Activated T-helper 17 cell treated with anti-CD3 and anti-CD28 coated beads, Interleukin-2, amount 50 U/mL, for 72 hours (primary cell): ENCODE results near the gene NR5A2. TPM values are rescaled to one million over a fixed set of nuclear protein-coding genes. Genes with fewer than 3 reads are reported as not detected.

Experiments used
- ATAC-seq: fragments of 150-1000 bp; cut with Tn5 transposase; replicated peaks from 2 replicates; pipeline ENCODE4 v1.10.0; 2021; ENCODE audit warnings: mild to moderate bottlenecking, moderate library complexity
- H3K27ac Mint-ChIP-seq: one replicate; pipeline ENCODE4 v1.8.0; 2022; ENCODE audit warnings: mixed read lengths
- H3K27me3 Mint-ChIP-seq: one replicate; pipeline ENCODE4 v1.8.0; 2022; ENCODE audit warnings: mixed read lengths
- H3K36me3 Mint-ChIP-seq: one replicate; pipeline ENCODE4 v1.8.0; 2022; ENCODE audit warnings: low read depth, mild to moderate bottlenecking, mixed read lengths
- H3K4me1 Mint-ChIP-seq: one replicate; pipeline ENCODE4 v1.8.0; 2022; ENCODE audit warnings: mixed read lengths
- H3K4me3 Mint-ChIP-seq: one replicate; pipeline ENCODE4 v1.8.0; 2022; ENCODE audit warnings: mild to moderate bottlenecking, mixed read lengths
- H3K9me3 Mint-ChIP-seq: one replicate; pipeline ENCODE4 v1.8.0; 2022; ENCODE audit warnings: mixed read lengths
- total RNA-seq, 2 donors: library from RNA; stranded (reverse); gene quantifications; one replicate each; pipeline ENCODE4 v1.2.3, GENCODE V29; 2022

Gene NR5A2
- under 1 TPM in 1 of 2 donors, not detected in 1; 0.13 TPM for total RNA-seq

GRCh38 chr1:200027264-200027823 lies at the start of gene NR5A2:
Gene NR5A2 (plus strand): TSS chr1:200027710. CDS start chr1:200027848, 138 bp downstream.
- Mint-ChIP-seq H3K36me3 (no peaks in the 10 kb centered on the region), H3K4me3 (peak within 1 kb of the TSS; percentile 61), H3K27ac (no peak within 1 kb of the TSS), H3K4me1 (no peaks in the 10 kb centered on the region), H3K27me3 (peaks cover 39% of the 10 kb centered on the region), H3K9me3 (no peaks in the 10 kb centered on the region)
- ATAC-seq, result no peak

GRCh38 chr1:199978408-199978940 lies 49.0 kb upstream of the NR5A2 start:
- Mint-ChIP-seq H3K36me3 (no peaks in the 10 kb centered on the region), H3K27ac (no peak overlapping the region), H3K27me3 (peaks cover 15% of the 10 kb centered on the region), H3K4me1 (no peaks in the 10 kb centered on the region), H3K4me3 (no peak overlapping the region), H3K9me3 (no peaks in the 10 kb centered on the region)
- no peak for ATAC-seq

GRCh38 chr1:199979071-199979470 lies 48.4 kb upstream of the NR5A2 start:
- H3K27me3 Mint-ChIP-seq, result peaks cover 12% of the 10 kb centered on the region
- no peaks in the 10 kb centered on the region for H3K4me1 Mint-ChIP-seq
- H3K9me3 Mint-ChIP-seq, result no peaks in the 10 kb centered on the region
- H3K27ac Mint-ChIP-seq, result no peak overlapping the region
- no peak overlapping the region for H3K4me3 Mint-ChIP-seq
- no peak for ATAC-seq
- no peaks in the 10 kb centered on the region for H3K36me3 Mint-ChIP-seq

- Mint-ChIP-seq H3K27ac (no peak overlapping the region), H3K36me3 (no peaks in the 10 kb centered on the region), H3K9me3 (no peaks in the 10 kb centered on the region), H3K27me3 (peaks cover 5% of the 10 kb centered on the region), H3K4me3 (no peak overlapping the region), H3K4me1 (no peaks in the 10 kb centered on the region)
- ATAC-seq, result no peak
Observed at GRCh38 chr1:199981584-199981983, 45.9 kb upstream of the NR5A2 start.

- no peak overlapping the region for H3K4me3 Mint-ChIP-seq
- H3K36me3 Mint-ChIP-seq, result no peaks in the 10 kb centered on the region
- H3K27ac Mint-ChIP-seq, result no peak overlapping the region
- no peak for ATAC-seq
- H3K9me3 Mint-ChIP-seq, result no peaks in the 10 kb centered on the region
- H3K27me3 Mint-ChIP-seq, result no peaks in the 10 kb centered on the region
- no peaks in the 10 kb centered on the region for H3K4me1 Mint-ChIP-seq
Observed at GRCh38 chr1:199982606-199983005, 44.9 kb upstream of the NR5A2 start.

DNA sequence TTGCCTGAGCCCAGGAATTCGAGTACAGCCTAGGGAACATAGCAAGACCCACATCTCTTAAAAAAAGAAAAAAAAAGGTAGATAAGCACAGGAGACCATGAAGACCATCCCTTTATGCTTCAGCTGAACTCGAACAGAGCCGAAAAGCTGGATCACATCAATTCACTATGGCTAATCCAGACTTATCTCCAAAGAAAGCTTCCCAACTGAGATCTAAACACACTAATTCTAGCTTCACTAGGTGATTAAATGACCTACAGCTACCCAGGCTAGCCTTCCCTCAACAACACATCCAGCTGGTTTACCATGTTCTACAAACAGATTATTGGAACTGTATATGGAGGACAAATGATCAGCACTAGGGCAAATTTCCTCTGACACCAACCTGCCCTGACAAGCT lies 44.0 kb upstream of the NR5A2 start:
- H3K27ac Mint-ChIP-seq, result no peak overlapping the region

GRCh38 chr1:199995096-199995685 lies 32.3 kb upstream of the NR5A2 start:
- Mint-ChIP-seq H3K36me3 (no peaks in the 10 kb centered on the region), H3K27ac (no peak overlapping the region), H3K4me1 (no peaks in the 10 kb centered on the region), H3K27me3 (peaks cover 3% of the 10 kb centered on the region), H3K4me3 (no peak overlapping the region), H3K9me3 (no peaks in the 10 kb centered on the region)
- ATAC-seq, result no peak

More for the DNA sequence above, 44.0 kb upstream of the NR5A2 start:
- no peaks in the 10 kb centered on the region for H3K9me3 Mint-ChIP-seq
- no peaks in the 10 kb centered on the region for H3K4me1 Mint-ChIP-seq
- ATAC-seq, result no peak
- H3K27me3 Mint-ChIP-seq, result no peaks in the 10 kb centered on the region
- no peak overlapping the region for H3K4me3 Mint-ChIP-seq
- no peaks in the 10 kb centered on the region for H3K36me3 Mint-ChIP-seq

DNA sequence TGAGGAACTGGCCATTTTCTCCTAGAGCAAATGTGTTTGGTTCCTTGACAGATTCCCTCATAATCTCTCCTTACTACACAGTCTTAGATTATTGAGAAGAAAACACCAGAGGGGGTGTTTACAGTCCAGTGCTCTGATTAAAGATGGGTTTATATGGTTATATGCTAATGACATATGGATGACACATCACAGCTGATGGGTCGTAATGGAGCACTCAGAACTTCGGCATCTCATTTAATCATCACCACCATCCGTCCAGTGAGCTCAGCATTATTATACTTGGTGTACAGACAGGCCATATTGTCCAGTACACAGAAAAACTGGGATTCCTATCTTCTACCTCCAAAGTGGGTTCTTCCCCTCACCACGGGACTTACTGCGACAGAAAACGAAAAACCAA lies 22.3 kb upstream of the NR5A2 start:
- H3K9me3 Mint-ChIP-seq, result no peaks in the 10 kb centered on the region
- no peaks in the 10 kb centered on the region for H3K27me3 Mint-ChIP-seq
- ATAC-seq, result no peak
- no peak overlapping the region for H3K4me3 Mint-ChIP-seq
- H3K27ac Mint-ChIP-seq, result no peak overlapping the region
- H3K4me1 Mint-ChIP-seq, result no peaks in the 10 kb centered on the region
- no peaks in the 10 kb centered on the region for H3K36me3 Mint-ChIP-seq

GRCh38 chr1:200006711-200007110 lies 20.8 kb upstream of the NR5A2 start:
- ATAC-seq, result no peak
- H3K36me3 Mint-ChIP-seq, result no peaks in the 10 kb centered on the region

GRCh38 chr1:200015811-200016210 lies 11.7 kb upstream of the NR5A2 start:
- no peaks in the 10 kb centered on the region for H3K36me3 Mint-ChIP-seq
- no peak overlapping the region for H3K27ac Mint-ChIP-seq
- H3K27me3 Mint-ChIP-seq, result peaks cover 13% of the 10 kb centered on the region
- H3K4me3 Mint-ChIP-seq, result no peak overlapping the region
- ATAC-seq, result no peak
- no peaks in the 10 kb centered on the region for H3K9me3 Mint-ChIP-seq
- H3K4me1 Mint-ChIP-seq, result no peaks in the 10 kb centered on the region

More at GRCh38 chr1:200006711-200007110, 20.8 kb upstream of the NR5A2 start:
- no peak overlapping the region for H3K27ac Mint-ChIP-seq
- H3K4me3 Mint-ChIP-seq, result no peak overlapping the region
- no peaks in the 10 kb centered on the region for H3K4me1 Mint-ChIP-seq
- H3K9me3 Mint-ChIP-seq, result no peaks in the 10 kb centered on the region
- no peaks in the 10 kb centered on the region for H3K27me3 Mint-ChIP-seq

- H3K4me1 Mint-ChIP-seq, result no peaks in the 10 kb centered on the region
- H3K4me3 Mint-ChIP-seq, result no peak overlapping the region
- H3K9me3 Mint-ChIP-seq, result no peaks in the 10 kb centered on the region
- H3K27me3 Mint-ChIP-seq, result peaks cover 13% of the 10 kb centered on the region
- H3K27ac Mint-ChIP-seq, result no peak overlapping the region
- H3K36me3 Mint-ChIP-seq, result no peaks in the 10 kb centered on the region
- ATAC-seq, result no peak
Observed at GRCh38 chr1:200021577-200022238, 5.8 kb upstream of the NR5A2 start.

DNA sequence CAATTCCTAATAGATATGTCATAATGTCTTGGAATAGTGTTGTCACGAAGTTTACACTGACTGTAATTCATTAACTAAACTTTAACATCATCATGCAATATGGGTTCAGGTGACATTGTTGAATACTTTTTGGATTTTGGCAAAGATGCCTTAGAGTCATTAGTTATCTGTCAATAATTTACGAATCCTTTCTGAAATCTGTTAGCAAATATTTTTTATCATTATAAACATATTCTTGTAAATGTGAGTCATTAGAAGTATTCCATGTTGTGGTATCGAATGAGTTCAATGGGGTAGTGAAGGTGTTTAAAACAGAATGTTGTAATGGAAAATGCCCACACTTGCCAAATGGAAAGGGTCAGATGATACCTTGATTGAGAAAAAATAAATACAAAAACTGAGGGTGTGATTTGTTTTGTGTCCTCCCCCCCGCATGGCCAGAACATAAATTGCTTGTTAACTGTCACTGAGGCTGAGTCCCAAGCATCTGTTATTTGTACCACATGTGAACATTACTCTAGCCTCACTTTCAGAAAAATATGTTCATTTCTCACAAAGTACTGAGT lies 5.2 kb upstream of the NR5A2 start:
- peaks cover 13% of the 10 kb centered on the region for H3K27me3 Mint-ChIP-seq
- H3K4me1 Mint-ChIP-seq, result no peaks in the 10 kb centered on the region
- no peaks in the 10 kb centered on the region for H3K36me3 Mint-ChIP-seq
- no peak for ATAC-seq
- H3K9me3 Mint-ChIP-seq, result no peaks in the 10 kb centered on the region
- H3K4me3 Mint-ChIP-seq, result no peak overlapping the region
- H3K27ac Mint-ChIP-seq, result no peak overlapping the region

DNA sequence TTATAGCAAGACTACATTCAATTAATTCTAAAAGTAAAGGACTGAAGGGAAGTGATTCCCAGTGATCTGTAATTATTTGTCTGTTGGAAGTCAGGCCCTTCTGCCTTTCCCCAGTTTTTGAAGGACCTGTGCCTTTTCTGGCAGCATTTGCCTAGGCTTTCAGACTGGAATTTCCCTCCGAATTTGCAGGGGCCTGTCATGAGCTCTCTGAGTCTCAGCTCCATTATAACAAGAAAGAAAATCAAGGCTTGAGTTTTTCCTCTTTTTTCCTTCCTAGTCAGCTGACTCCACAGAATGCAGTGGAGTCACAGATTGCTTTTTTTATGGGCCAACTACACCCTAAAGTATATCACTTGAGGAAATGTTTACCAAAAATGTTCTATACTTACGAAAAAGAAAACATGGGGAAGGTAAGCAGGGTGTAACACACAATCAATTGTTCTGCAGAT lies 1.1 kb downstream of the NR5A2 start:
- H3K9me3 Mint-ChIP-seq, result no peaks in the 10 kb centered on the region
- H3K4me1 Mint-ChIP-seq, result no peaks in the 10 kb centered on the region
- peaks cover 39% of the 10 kb centered on the region for H3K27me3 Mint-ChIP-seq
- no peaks in the 10 kb centered on the region for H3K36me3 Mint-ChIP-seq
- no peak overlapping the region for H3K27ac Mint-ChIP-seq
- peak overlapping the region; percentile 61 for H3K4me3 Mint-ChIP-seq
- ATAC-seq, result no peak

DNA sequence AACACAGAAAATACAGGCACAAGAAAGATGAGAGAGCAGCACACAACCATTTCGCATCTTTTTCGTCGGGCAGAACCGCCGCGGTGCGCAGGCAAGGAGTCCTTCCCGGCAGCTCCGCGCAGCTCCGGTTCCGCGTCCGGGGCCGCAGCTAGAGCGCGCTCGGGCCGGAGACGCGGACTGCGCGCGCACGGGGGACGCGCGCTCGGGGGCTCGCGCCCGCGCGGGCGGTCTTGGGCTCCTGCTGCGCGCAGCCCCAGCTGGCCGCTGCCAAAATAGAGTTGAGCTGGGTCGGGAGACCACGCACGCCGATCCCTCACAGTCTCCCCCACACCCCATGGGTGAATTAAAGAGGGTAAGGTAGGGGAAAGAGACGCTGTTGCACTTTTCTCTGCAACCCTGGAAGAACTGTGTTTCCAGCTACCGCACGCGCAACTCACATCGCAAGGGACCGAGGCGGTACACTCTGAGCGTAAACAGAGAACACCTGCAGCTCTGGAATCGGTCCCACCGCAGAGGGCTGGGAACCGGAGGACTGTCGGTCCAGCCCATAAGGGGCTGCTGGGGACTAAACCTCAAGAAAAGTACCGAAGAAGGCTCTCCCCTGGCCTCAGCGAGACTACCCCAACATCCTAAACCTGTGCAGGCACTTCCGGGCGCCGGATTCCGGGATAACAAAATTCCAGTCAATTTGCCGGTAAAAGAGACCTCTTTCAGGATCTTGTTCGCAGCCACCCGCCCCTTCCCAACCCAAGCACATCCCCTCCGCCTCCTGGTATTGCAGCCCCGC lies 1.7 kb downstream of the NR5A2 start:
- peaks cover 34% of the 10 kb centered on the region for H3K27me3 Mint-ChIP-seq
- no peak for ATAC-seq

More for the DNA sequence above, 1.7 kb downstream of the NR5A2 start:
- peak overlapping the region; percentile 61 for H3K4me3 Mint-ChIP-seq
- no peaks in the 10 kb centered on the region for H3K9me3 Mint-ChIP-seq
- no peak overlapping the region for H3K27ac Mint-ChIP-seq
- H3K36me3 Mint-ChIP-seq, result no peaks in the 10 kb centered on the region
- no peaks in the 10 kb centered on the region for H3K4me1 Mint-ChIP-seq
